ENCODE data around the gene TMEM179.

Gene TMEM179

GRCh38 chr14:104611881-104612280 is 7.3 kb upstream of the TMEM179 start:
- H3K4me3 ChIP-seq (ENCODE audit: severe bottlenecking): no peak overlapping the region
- H3K27me3 ChIP-seq (ENCODE audit: insufficient read depth, poor library complexity, severe bottlenecking): peaks cover 30% of the 10 kb centered on the region
- H3K36me3 ChIP-seq (ENCODE audit: low read depth): no peaks in the 10 kb centered on the region
- no peak for ATAC-seq (ENCODE audit: low read depth)
- no peak for DNase-seq (ENCODE audit: low spot score)
- H3K27ac ChIP-seq (ENCODE audit: poor library complexity, severe bottlenecking): no peak overlapping the region
- no peak for TF ChIP-seq CTCF (IDR thresholded peaks at IDR 0.05; ENCODE audit: poor library complexity, severe bottlenecking)
- no peaks in the 10 kb centered on the region for H3K9me3 ChIP-seq (ENCODE audit: severe bottlenecking)
- no peaks in the 10 kb centered on the region for H3K4me1 ChIP-seq (ENCODE audit: insufficient read depth, poor library complexity, severe bottlenecking)

GRCh38 chr14:104610749-104611310 is 6.3 kb upstream of the TMEM179 start:
- no peak for TF ChIP-seq CTCF (IDR thresholded peaks at IDR 0.05; ENCODE audit: poor library complexity, severe bottlenecking)
- no peak for ATAC-seq (ENCODE audit: low read depth)
- H3K27ac ChIP-seq (ENCODE audit: poor library complexity, severe bottlenecking): no peak overlapping the region
- no peaks in the 10 kb centered on the region for H3K4me1 ChIP-seq (ENCODE audit: insufficient read depth, poor library complexity, severe bottlenecking)
- no peak overlapping the region for H3K4me3 ChIP-seq (ENCODE audit: severe bottlenecking)
- peak; percentile 57 for DNase-seq (ENCODE audit: low spot score)
- no peaks in the 10 kb centered on the region for H3K36me3 ChIP-seq (ENCODE audit: low read depth)
- no peaks in the 10 kb centered on the region for H3K9me3 ChIP-seq (ENCODE audit: severe bottlenecking)
- peaks cover 30% of the 10 kb centered on the region for H3K27me3 ChIP-seq (ENCODE audit: insufficient read depth, poor library complexity, severe bottlenecking)

- no peak for TF ChIP-seq CTCF (IDR thresholded peaks at IDR 0.05; ENCODE audit: poor library complexity, severe bottlenecking)
- no peak overlapping the region for H3K4me3 ChIP-seq (ENCODE audit: severe bottlenecking)
- H3K4me1 ChIP-seq (ENCODE audit: insufficient read depth, poor library complexity, severe bottlenecking): no peaks in the 10 kb centered on the region
- no peak for ATAC-seq (ENCODE audit: low read depth)
- no peak overlapping the region for H3K27ac ChIP-seq (ENCODE audit: poor library complexity, severe bottlenecking)
- H3K36me3 ChIP-seq (ENCODE audit: low read depth): no peaks in the 10 kb centered on the region
- no peaks in the 10 kb centered on the region for H3K9me3 ChIP-seq (ENCODE audit: severe bottlenecking)
- peaks cover 42% of the 10 kb centered on the region for H3K27me3 ChIP-seq (ENCODE audit: insufficient read depth, poor library complexity, severe bottlenecking)
- peak; percentile 37 for DNase-seq (ENCODE audit: low spot score)
These were observed 5.1 kb upstream of the TMEM179 start for GRCh38 chr14:104609666-104610065.

- no peak for ATAC-seq (ENCODE audit: low read depth)
- H3K4me3 ChIP-seq (ENCODE audit: severe bottlenecking): no peak overlapping the region
- no peaks in the 10 kb centered on the region for H3K4me1 ChIP-seq (ENCODE audit: insufficient read depth, poor library complexity, severe bottlenecking)
- H3K27ac ChIP-seq (ENCODE audit: poor library complexity, severe bottlenecking): no peak overlapping the region
- no peak for TF ChIP-seq CTCF (IDR thresholded peaks at IDR 0.05; ENCODE audit: poor library complexity, severe bottlenecking)
- H3K27me3 ChIP-seq (ENCODE audit: insufficient read depth, poor library complexity, severe bottlenecking): peaks cover 48% of the 10 kb centered on the region
- no peaks in the 10 kb centered on the region for H3K36me3 ChIP-seq (ENCODE audit: low read depth)
- DNase-seq (ENCODE audit: low spot score): peak; percentile 69
- no peaks in the 10 kb centered on the region for H3K9me3 ChIP-seq (ENCODE audit: severe bottlenecking)
These were observed 716 bp downstream of the TMEM179 start for GRCh38 chr14:104603711-104604401.

- Histone ChIP-seq H3K27me3 (ENCODE audit: insufficient read depth, poor library complexity, severe bottlenecking) (peaks cover 51% of the 10 kb centered on the region), H3K4me3 (ENCODE audit: severe bottlenecking) (no peak overlapping the region), H3K4me1 (ENCODE audit: insufficient read depth, poor library complexity, severe bottlenecking) (no peaks in the 10 kb centered on the region), H3K9me3 (ENCODE audit: severe bottlenecking) (no peaks in the 10 kb centered on the region), H3K27ac (ENCODE audit: poor library complexity, severe bottlenecking) (no peak overlapping the region), H3K36me3 (ENCODE audit: low read depth) (no peaks in the 10 kb centered on the region)
- ATAC-seq (ENCODE audit: low read depth): no peak
- peak; percentile 44 for DNase-seq (ENCODE audit: low spot score)
- no peak for TF ChIP-seq CTCF (IDR thresholded peaks at IDR 0.05; ENCODE audit: poor library complexity, severe bottlenecking)
These were observed 1.6 kb downstream of the TMEM179 start for GRCh38 chr14:104602933-104603325.
